Measurements from ENCODE around the gene HDAC10. TPM values are rescaled to one million over a fixed set of nuclear protein-coding genes. Genes with fewer than 3 reads are reported as not detected.

The HDAC10 gene
- total RNA-seq (ENCODE audit: unreplicated experiment): 42.1 TPM
- long read RNA-seq, partial matches to known transcripts: 0 of 1 reads
- long read RNA-seq, other reads (novel, unspliced or antisense): 1 of 1 reads

- Mint-ChIP-seq H3K27me3 (ENCODE audit: unreplicated experiment) (peaks cover 2% of the 10 kb centered on the region), H3K4me1 (ENCODE audit: unreplicated experiment) (no peaks in the 10 kb centered on the region), H3K4me3 (ENCODE audit: unreplicated experiment) (peak within 1 kb of the TSS; percentile 67), H3K36me3 (ENCODE audit: low read depth, unreplicated experiment) (no peaks in the 10 kb centered on the region), H3K27ac (ENCODE audit: unreplicated experiment) (no peak within 1 kb of the TSS), H3K9me3 (ENCODE audit: unreplicated experiment) (no peaks in the 10 kb centered on the region)
- no peak for TF ChIP-seq CTCF (IDR thresholded peaks at IDR 0.05; ENCODE audit: unreplicated experiment)
- DNase-seq (ENCODE audit: low spot score): peak; percentile 84
Measured at GRCh38 chr22:50250555-50251476, at the start of gene HDAC10. Gene HDAC10, minus strand, starts transcription at chr22:50251265. Its CDS starts 233 bp downstream, at chr22:50251032.

- Mint-ChIP-seq H3K27ac (ENCODE audit: unreplicated experiment) (peak overlapping the region; percentile 24), H3K9me3 (ENCODE audit: unreplicated experiment) (no peaks in the 10 kb centered on the region), H3K36me3 (ENCODE audit: low read depth, unreplicated experiment) (no peaks in the 10 kb centered on the region), H3K4me1 (ENCODE audit: unreplicated experiment) (peaks cover 2% of the 10 kb centered on the region), H3K27me3 (ENCODE audit: unreplicated experiment) (peaks cover 18% of the 10 kb centered on the region), H3K4me3 (ENCODE audit: unreplicated experiment) (no peak overlapping the region)
- no peak for DNase-seq (ENCODE audit: low spot score)
- no peak for TF ChIP-seq CTCF (IDR thresholded peaks at IDR 0.05; ENCODE audit: unreplicated experiment)
Measured at GRCh38 chr22:50300620-50301257, 49.7 kb upstream of the HDAC10 start.

GRCh38 chr22:50299785-50300619, 48.9 kb upstream of the HDAC10 start:
- H3K36me3 Mint-ChIP-seq (ENCODE audit: low read depth, unreplicated experiment): no peaks in the 10 kb centered on the region
- peaks cover 20% of the 10 kb centered on the region for H3K27me3 Mint-ChIP-seq (ENCODE audit: unreplicated experiment)
- no peak overlapping the region for H3K27ac Mint-ChIP-seq (ENCODE audit: unreplicated experiment)
- no peak overlapping the region for H3K4me3 Mint-ChIP-seq (ENCODE audit: unreplicated experiment)
- H3K9me3 Mint-ChIP-seq (ENCODE audit: unreplicated experiment): no peaks in the 10 kb centered on the region
- no peak for TF ChIP-seq CTCF (IDR thresholded peaks at IDR 0.05; ENCODE audit: unreplicated experiment)
- peaks cover 2% of the 10 kb centered on the region for H3K4me1 Mint-ChIP-seq (ENCODE audit: unreplicated experiment)
- peak; percentile 22 for DNase-seq (ENCODE audit: low spot score)

GRCh38 chr22:50298937-50299784, 48.1 kb upstream of the HDAC10 start:
- H3K4me1 Mint-ChIP-seq (ENCODE audit: unreplicated experiment): peaks cover 2% of the 10 kb centered on the region
- no peaks in the 10 kb centered on the region for H3K36me3 Mint-ChIP-seq (ENCODE audit: low read depth, unreplicated experiment)
- H3K27ac Mint-ChIP-seq (ENCODE audit: unreplicated experiment): no peak overlapping the region
- TF ChIP-seq CTCF (IDR thresholded peaks at IDR 0.05; ENCODE audit: unreplicated experiment): no peak
- no peaks in the 10 kb centered on the region for H3K9me3 Mint-ChIP-seq (ENCODE audit: unreplicated experiment)
- H3K4me3 Mint-ChIP-seq (ENCODE audit: unreplicated experiment): no peak overlapping the region
- peaks cover 21% of the 10 kb centered on the region for H3K27me3 Mint-ChIP-seq (ENCODE audit: unreplicated experiment)
- no peak for DNase-seq (ENCODE audit: low spot score)

Data from endothelial cell (in vitro differentiated cells).